ENCODE measurements around the gene RHOV. TPM values are rescaled to one million over a fixed set of nuclear protein-coding genes. Genes with fewer than 3 reads are reported as not detected.

The RHOV gene, protein sequence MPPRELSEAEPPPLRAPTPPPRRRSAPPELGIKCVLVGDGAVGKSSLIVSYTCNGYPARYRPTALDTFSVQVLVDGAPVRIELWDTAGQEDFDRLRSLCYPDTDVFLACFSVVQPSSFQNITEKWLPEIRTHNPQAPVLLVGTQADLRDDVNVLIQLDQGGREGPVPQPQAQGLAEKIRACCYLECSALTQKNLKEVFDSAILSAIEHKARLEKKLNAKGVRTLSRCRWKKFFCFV
- not detected for total RNA-seq
- polyA plus RNA-seq: not detected
- 0 to 1.00 (median 0.20) reads per million in 6 experiments for total RNA-seq

DNA sequence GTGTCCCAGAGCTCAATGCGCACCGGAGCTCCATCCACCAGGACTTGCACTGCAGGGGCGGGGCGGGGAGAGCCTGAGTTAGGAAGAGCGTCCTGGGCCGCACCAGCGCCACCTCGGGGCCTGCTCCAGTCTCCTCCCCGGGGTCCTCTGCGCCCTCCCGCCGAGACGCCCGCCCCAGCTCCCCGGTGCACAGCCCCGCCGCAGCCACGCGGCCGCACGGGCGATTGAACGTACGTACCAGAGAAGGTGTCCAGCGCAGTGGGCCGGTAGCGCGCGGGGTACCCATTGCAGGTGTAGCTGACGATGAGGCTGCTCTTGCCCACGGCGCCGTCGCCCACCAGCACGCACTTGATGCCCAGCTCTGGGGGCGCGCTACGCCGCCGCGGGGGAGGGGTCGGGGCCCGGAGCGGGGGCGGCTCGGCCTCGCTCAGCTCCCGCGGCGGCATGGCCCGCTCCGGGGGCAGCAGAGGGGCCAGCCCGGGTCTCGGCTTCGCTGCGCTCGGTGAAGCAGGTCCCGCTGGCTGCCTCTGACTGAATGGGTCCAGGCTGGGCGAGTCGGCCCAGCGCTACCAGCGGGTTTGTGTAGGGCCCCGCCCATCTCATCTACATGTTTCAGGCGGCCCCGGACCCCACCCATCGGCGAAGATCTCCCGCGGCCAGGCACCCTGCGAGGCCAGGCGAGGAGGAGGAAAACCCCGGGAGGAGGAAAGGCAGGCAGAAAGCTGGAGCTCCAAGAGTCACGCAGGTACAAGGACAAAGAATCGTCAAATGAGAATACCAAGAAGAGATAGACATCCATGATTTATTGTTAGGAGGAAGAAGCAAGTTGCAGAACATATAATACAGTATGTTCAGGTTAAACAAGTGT is at the start of gene RHOV:
RHOV (minus strand) TSS at position 541 of the 868 bp plus-strand sequence; CDS start at position 446, 95 bp downstream.
- Mint-ChIP-seq H3K27ac (peak within 1 kb of the TSS in 3 of 10 donors; percentile 8 to 70 (median 58)), H3K4me3 (peak within 1 kb of the TSS; percentile 74 to 97 (median 84))

DNA sequence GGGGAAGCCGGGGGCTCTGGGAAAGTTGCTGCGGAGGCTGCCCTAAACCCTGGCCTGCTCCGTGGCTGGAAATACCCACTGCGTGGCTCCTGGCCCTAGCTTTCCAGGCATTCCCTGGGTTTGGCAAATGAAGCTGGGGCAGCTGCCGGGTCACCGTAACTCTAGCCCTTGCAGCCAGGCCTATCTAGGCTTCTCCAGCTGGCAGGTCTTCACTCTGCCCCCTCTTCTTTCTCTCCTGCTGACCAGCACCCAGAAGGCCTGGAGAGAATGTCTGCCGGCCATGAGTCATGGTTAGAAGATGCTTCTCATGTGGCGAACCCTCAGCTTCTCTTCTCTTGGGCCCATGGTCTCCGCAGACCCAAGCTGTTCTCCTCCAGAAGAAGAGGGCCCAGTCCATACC is 49.5 kb upstream of the RHOV start:
- no peak for DNase-seq
- Mint-ChIP-seq H3K36me3 (no peaks in the 10 kb centered on the region), H3K4me1 (peaks cover 7 to 29% (median 22%) of the 10 kb centered on the region in 4 donors), H3K9me3 (no peaks in the 10 kb centered on the region), H3K27me3 (peaks cover 12 to 34% (median 23%) of the 10 kb centered on the region in 5 donors), H3K4me3 (no peak overlapping the region), H3K27ac (peak overlapping the region in 1 of 10 donors; percentile 57)
- ATAC-seq: no peak
- POLR2A ChIA-PET: interaction anchor here (0.9 kb wide), 1 partner anchor 18 kb away, joined by 3 read pairs; no protein-coding TSS in a partner anchor

More for the DNA sequence above, at the start of gene RHOV:
- H3K36me3 Mint-ChIP-seq: no peaks in the 10 kb centered on the region
- POLR2A ChIA-PET: interaction anchor here (1.0 to 1.2 kb wide), 2 partner anchors 15 to 18 kb away, joined by 4 read pairs; no protein-coding TSS in a partner anchor
- peaks cover 6 to 13% (median 7%) of the 10 kb centered on the region in 4 donors for H3K4me1 Mint-ChIP-seq
- H3K9me3 Mint-ChIP-seq: no peaks in the 10 kb centered on the region
- peaks cover 3 to 12% (median 9%) of the 10 kb centered on the region in 5 donors for H3K27me3 Mint-ChIP-seq
- ATAC-seq: peak; percentile 92 to 93
- DNase-seq: peak in 9 of 10 donors; percentile 20 to 57 (median 42)

DNA sequence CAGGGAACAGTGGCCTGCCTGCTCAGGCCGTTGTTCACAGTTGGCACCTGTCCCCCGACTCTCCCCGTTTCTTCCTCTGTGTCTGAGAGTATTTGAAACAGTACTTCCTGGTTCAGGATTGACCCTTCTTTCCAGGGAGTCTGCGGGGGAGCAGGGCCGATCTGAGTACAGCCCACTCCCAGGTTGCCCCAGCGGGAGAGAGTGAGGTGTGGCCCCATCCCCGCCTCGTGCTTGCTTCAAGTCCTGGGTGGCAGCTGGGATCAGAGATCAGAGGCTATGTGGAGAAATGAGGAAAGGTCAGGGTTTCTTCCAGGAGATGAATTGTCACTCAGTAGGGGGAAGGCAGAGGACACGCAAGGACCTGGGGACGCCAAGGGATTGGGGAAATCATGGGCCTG is 48.6 kb upstream of the RHOV start:
- no peak for DNase-seq
- H3K4me3 Mint-ChIP-seq: peak overlapping the region in 1 of 10 donors; percentile 56
- H3K9me3 Mint-ChIP-seq: no peaks in the 10 kb centered on the region
- H3K36me3 Mint-ChIP-seq: no peaks in the 10 kb centered on the region
- H3K27ac Mint-ChIP-seq: peak overlapping the region in 2 of 10 donors; percentile 34 to 54
- H3K27me3 Mint-ChIP-seq: peaks cover 12 to 33% (median 22%) of the 10 kb centered on the region in 5 donors
- POLR2A ChIA-PET: no interaction called here
- peaks cover 7 to 27% (median 20%) of the 10 kb centered on the region in 4 donors for H3K4me1 Mint-ChIP-seq
- no peak for ATAC-seq

DNA sequence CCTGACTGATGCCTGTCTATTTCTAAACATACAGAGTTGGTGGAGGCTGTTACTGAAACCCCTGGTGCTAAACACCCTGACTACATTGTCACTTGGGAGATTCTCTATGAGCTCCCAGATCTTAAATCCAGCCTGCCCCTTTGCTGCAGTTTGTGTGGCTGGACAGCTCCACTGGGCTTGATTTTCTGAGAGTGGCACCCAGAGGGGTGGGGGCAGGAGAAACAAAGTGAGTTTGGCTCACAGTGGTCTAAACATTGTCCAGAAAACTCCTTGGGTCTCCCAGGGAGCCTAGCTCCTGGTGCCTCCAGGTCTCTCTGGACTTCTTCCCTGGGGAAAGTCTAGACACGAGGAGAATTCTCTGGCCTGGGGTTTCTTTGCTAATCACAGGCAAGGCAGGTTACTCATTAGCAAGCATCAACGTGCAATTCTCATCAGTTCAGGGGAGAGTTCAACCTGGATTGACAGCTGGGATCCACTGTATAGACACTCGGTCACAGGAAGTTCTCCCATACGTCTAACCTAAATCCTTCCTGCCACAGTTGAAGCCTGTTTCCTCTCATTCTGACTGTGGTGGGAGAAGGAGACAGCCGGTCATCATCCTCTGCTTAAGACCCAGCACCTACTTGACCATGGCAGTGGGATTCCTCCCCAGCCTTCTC is 48.0 kb upstream of the RHOV start:
- Mint-ChIP-seq H3K27ac (peak overlapping the region in 1 of 10 donors; percentile 54), H3K9me3 (no peaks in the 10 kb centered on the region), H3K27me3 (peaks cover 10 to 28% (median 20%) of the 10 kb centered on the region in 5 donors), H3K36me3 (no peaks in the 10 kb centered on the region), H3K4me3 (no peak overlapping the region), H3K4me1 (peaks cover 4 to 22% (median 17%) of the 10 kb centered on the region in 4 donors)
- POLR2A ChIA-PET: no interaction called here
- DNase-seq: no peak
- no peak for ATAC-seq

DNA sequence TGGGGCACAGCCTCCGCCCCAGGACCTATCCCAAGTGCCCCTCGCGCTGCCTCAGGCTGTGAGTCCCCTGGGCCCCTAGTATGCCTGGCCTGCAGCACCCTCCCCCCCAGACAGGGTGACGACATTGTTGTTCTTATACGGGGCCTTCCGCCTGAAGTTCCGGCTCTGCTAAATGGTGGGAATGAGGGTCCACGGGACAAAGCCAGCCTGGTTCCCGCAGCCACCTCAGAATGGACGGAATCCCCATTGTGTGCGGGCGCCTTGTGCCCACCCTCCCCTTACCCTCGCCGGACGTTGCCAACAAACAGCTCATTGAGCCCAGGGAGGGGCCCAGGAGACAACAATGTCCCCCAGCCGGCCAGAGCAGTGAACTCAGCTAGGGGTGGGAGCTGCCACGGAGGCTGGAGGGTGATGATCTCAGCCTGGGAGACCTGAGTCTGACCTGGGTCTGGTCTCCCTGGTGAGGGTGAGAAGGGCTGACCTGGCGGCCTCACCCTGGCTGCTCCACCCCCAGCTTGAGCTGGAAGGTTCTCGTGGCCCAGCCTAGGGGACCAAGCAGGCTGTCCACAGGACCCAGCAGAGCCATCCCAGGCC is 44.9 kb upstream of the RHOV start:
- DNase-seq (no peak), ATAC-seq (no peak)
- POLR2A ChIA-PET: interaction anchor here (1.2 kb wide), 2 partner anchors 9 to 12 kb away, joined by 3 to 4 read pairs; partner anchors contain the start of gene DLL4
- peaks cover 0 to 3% (median 0%) of the 10 kb centered on the region in 5 donors for H3K27me3 Mint-ChIP-seq
- no peak overlapping the region for H3K4me3 Mint-ChIP-seq
- peaks cover 0 to 7% (median 0%) of the 10 kb centered on the region in 4 donors for H3K4me1 Mint-ChIP-seq
- no peak overlapping the region for H3K27ac Mint-ChIP-seq
- no peaks in the 10 kb centered on the region for H3K9me3 Mint-ChIP-seq
- no peaks in the 10 kb centered on the region for H3K36me3 Mint-ChIP-seq

DNA sequence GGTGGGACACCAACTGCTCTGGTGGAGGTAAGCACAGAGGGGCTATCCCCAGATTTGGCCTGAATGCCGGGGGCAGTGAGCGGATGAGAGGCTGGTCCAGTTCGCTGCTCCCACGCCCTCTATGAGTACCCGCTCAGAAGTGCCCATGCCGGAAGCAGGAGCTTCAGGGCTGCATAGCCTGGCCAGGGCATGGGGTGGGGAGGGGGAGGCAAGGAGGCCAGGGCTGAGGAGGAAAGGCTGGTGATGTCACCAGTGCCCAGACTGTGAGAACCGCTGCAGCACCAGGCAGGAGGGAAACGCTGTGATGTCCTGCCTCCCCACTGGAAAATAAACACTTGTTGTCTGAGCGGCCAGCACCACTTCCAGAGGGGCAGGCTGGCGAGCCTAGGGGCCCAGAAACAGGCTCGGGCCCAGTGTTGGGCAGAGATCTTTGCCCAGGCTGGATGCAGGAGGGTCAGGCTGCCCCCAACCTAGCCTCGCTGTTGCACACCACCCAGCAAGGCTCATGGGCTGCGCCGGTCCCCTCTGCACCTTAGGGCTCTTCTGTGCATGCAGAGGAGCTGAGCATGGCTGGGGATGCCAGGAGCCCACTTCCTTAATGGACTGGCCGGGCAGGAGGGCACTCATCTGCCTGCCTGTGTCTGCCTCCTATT is 44.2 kb upstream of the RHOV start:
- H3K27ac Mint-ChIP-seq: no peak overlapping the region
- DNase-seq (no peak), ATAC-seq (no peak)
- no peaks in the 10 kb centered on the region for H3K9me3 Mint-ChIP-seq
- no peak overlapping the region for H3K4me3 Mint-ChIP-seq
- peaks cover 0 to 9% (median 0%) of the 10 kb centered on the region in 4 donors for H3K4me1 Mint-ChIP-seq
- POLR2A ChIA-PET: interaction anchor here (1.2 to 1.4 kb wide), 2 partner anchors 10 kb away, joined by 3 to 4 read pairs; partner anchors contain the start of gene DLL4
- no peaks in the 10 kb centered on the region for H3K36me3 Mint-ChIP-seq
- peaks cover 0 to 3% (median 0%) of the 10 kb centered on the region in 5 donors for H3K27me3 Mint-ChIP-seq

DNA sequence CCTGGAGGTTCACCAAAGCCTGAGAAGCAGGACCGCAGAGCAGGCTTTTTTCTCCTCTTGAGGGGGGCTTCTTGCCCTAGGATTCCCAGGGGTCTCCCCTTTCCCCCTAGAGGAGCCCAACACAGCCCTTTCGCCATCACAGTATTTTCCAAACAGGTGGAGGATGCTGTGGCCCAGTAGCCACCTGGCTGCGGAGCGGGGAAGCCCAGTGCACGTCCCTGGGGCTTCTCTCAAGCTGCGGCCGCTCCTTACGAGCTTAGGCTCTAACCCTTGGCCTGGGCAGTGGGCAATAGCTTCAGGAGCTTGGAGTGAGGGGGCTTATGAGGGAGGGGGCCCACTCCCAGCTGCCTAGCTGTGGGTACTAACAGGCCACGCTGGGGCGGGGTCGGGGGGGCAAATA is 43.6 kb upstream of the RHOV start:
- H3K27me3 Mint-ChIP-seq: peaks cover 0 to 1% (median 0%) of the 10 kb centered on the region in 5 donors
- no peak overlapping the region for H3K4me3 Mint-ChIP-seq
- H3K9me3 Mint-ChIP-seq: no peaks in the 10 kb centered on the region
- ATAC-seq (no peak), DNase-seq (no peak)
- H3K27ac Mint-ChIP-seq: no peak overlapping the region
- no peaks in the 10 kb centered on the region for H3K36me3 Mint-ChIP-seq
- H3K4me1 Mint-ChIP-seq: peaks cover 0 to 9% (median 0%) of the 10 kb centered on the region in 4 donors
- POLR2A ChIA-PET: interaction anchor here (1.4 to 2.8 kb wide), 2 partner anchors 10 to 11 kb away, joined by 3 to 9 read pairs; no protein-coding TSS in a partner anchor

DNA sequence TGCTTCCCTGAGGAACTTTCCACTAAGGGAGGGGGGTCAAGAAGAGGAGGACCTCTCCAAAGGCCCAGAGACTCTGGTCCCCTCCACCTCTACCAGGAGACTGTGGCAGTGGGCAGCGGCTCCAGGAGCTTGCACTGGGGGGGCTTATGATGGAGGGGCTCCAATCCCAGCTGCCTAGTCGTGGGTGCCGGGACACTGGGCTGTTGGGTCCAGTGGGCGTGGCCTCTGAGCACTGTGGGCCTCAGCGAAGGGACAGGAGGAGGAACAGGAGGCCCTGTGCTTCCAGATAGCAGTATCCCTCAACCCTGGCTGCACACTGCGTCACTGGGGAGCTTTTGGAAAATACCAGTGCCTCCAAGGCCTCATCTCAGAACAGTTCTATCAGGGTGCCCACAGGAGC is 41.6 kb upstream of the RHOV start:
- H3K27me3 Mint-ChIP-seq: no peaks in the 10 kb centered on the region
- H3K27ac Mint-ChIP-seq: no peak overlapping the region
- POLR2A ChIA-PET: interaction anchor here (0.6 to 2.8 kb wide), 2 partner anchors 8 to 13 kb away, joined by 3 to 9 read pairs; no protein-coding TSS in a partner anchor
- no peak overlapping the region for H3K4me3 Mint-ChIP-seq
- no peaks in the 10 kb centered on the region for H3K9me3 Mint-ChIP-seq
- no peak for DNase-seq
- ATAC-seq: no peak
- H3K36me3 Mint-ChIP-seq: no peaks in the 10 kb centered on the region
- peaks cover 0 to 9% (median 2%) of the 10 kb centered on the region in 4 donors for H3K4me1 Mint-ChIP-seq

DNA sequence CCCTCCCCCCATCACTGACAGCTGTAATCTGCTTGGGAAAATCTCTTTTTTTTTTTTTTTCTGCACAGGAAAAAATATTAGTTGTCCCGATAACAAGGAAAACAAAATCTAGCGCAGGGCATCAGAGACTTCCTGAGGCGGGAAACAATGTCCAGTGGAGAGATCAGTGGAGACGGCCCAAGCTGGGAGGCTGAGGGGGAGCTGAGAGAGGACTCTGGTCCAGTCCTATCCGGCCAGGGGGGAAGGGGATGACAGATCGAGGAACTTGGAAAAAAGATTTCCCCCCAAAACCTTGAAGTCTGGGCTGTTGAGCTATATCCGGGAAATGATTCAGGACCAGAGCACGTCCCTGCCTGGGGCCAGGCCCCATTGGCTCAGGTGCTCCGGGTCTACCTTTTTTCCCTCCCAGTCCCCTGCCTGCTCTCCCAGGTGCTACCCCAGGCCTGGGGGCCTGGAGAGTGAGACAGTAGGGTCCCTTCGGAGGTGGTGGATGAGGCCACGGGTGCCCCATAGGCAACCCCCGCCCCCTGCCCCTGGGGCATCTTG is 41.2 kb upstream of the RHOV start:
- no peak for DNase-seq
- Mint-ChIP-seq H3K4me3 (no peak overlapping the region), H3K27ac (no peak overlapping the region), H3K9me3 (no peaks in the 10 kb centered on the region), H3K36me3 (no peaks in the 10 kb centered on the region), H3K4me1 (peaks cover 0 to 7% (median 3%) of the 10 kb centered on the region in 4 donors), H3K27me3 (no peaks in the 10 kb centered on the region)
- POLR2A ChIA-PET: interaction anchor here (2.8 kb wide), 1 partner anchor 8 kb away, joined by 9 read pairs; no protein-coding TSS in a partner anchor
- ATAC-seq: no peak

DNA sequence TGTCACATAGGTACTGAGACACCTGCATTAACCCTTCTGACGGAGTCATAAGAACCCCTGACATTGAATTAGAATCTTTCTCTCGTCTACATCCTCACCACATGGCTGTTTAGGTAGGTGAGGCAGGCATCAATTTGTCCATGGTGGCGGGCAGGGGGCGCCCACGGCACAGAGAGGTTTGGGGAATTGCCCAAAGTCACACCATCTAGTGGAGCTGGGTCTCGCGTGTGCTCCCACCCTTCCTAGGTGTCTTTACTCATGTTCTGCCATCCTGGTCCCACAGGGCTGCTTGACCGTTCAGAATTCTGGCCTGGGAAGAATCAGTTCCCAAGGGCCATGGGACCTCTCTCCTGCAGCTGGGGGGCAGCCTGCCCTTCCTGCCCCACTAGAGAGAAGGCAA is 40.5 kb upstream of the RHOV start:
- Mint-ChIP-seq H3K27me3 (no peaks in the 10 kb centered on the region), H3K9me3 (no peaks in the 10 kb centered on the region), H3K27ac (peak overlapping the region in 1 of 10 donors; percentile 34), H3K4me1 (peaks cover 0 to 7% (median 6%) of the 10 kb centered on the region in 4 donors), H3K4me3 (no peak overlapping the region), H3K36me3 (no peaks in the 10 kb centered on the region)
- DNase-seq: no peak
- POLR2A ChIA-PET: no interaction called here
- no peak for ATAC-seq

DNA sequence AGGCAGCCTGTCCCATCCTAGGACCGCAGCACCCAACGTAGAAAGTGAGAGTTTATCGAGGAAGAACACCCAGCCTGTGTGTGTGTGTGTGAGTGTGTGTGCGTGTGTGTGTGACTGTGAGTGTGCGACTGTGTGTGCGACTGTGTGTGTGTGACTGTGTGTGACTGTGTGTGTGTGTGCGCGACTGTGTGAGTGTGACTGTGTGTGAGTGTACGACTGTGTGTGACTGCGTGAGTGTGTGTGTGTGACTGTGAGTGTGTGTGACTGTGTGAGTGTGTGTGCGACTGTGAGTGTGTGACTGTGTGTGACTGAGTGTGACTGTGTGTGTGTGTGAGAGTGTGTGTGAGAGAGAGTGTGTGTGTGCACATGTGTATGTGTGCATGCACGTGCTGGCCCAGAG is 40.0 kb upstream of the RHOV start:
- peak overlapping the region in 5 of 10 donors; percentile 28 to 87 (median 52) for H3K27ac Mint-ChIP-seq
- peaks cover 0 to 7% (median 6%) of the 10 kb centered on the region in 4 donors for H3K4me1 Mint-ChIP-seq
- no peak for DNase-seq
- POLR2A ChIA-PET: no interaction called here
- no peaks in the 10 kb centered on the region for H3K9me3 Mint-ChIP-seq
- H3K27me3 Mint-ChIP-seq: no peaks in the 10 kb centered on the region
- H3K4me3 Mint-ChIP-seq: no peak overlapping the region
- no peaks in the 10 kb centered on the region for H3K36me3 Mint-ChIP-seq
- ATAC-seq: no peak

Measured in naive thymus-derived CD8-positive, alpha-beta T cell (primary cell).